ENCODE data around the gene C15orf39.
"Not testable (repeated sequence)": the region's sequence is repeated elsewhere in the genome, so short reads cannot be mapped to it uniquely, and the experiment has no call there.

Gene C15orf39

GRCh38 chr15:75201616-75202250 lies at the start of gene C15orf39:
TSS of gene C15orf39 (plus strand) at chr15:75201882. CDS start at chr15:75206049, 4,167 bp downstream.
- peak; percentile 82 for DNase-seq

- no peak for DNase-seq
Measured at GRCh38 chr15:75152382-75153079, 49.2 kb upstream of the C15orf39 start.

- no peak for DNase-seq
Measured at GRCh38 chr15:75153087-75153486, 48.6 kb upstream of the C15orf39 start.

GRCh38 chr15:75153565-75154276 lies 48.0 kb upstream of the C15orf39 start:
- DNase-seq: no peak

- DNase-seq: no peak
Measured at GRCh38 chr15:75154461-75155062, 47.1 kb upstream of the C15orf39 start.

GRCh38 chr15:75156326-75157215 lies 45.1 kb upstream of the C15orf39 start:
- DNase-seq: no peak

- no peak for DNase-seq
Measured at GRCh38 chr15:75158402-75158801, 43.3 kb upstream of the C15orf39 start.

GRCh38 chr15:75159244-75159643 lies 42.4 kb upstream of the C15orf39 start:
- DNase-seq: no peak

GRCh38 chr15:75161106-75161916 lies 40.4 kb upstream of the C15orf39 start:
- no peak for DNase-seq

- no peak for DNase-seq
Measured at GRCh38 chr15:75161917-75162414, 39.7 kb upstream of the C15orf39 start.

- DNase-seq: no peak
Measured at GRCh38 chr15:75163150-75163564, 38.5 kb upstream of the C15orf39 start.

- no peak for DNase-seq
Measured at GRCh38 chr15:75164625-75165350, 36.9 kb upstream of the C15orf39 start.

- not testable (repeated sequence) for DNase-seq
Measured at GRCh38 chr15:75166489-75167063, 35.1 kb upstream of the C15orf39 start.

GRCh38 chr15:75167588-75168350 lies 33.9 kb upstream of the C15orf39 start:
- no peak for DNase-seq

GRCh38 chr15:75168374-75168773 lies 33.3 kb upstream of the C15orf39 start:
- no peak for DNase-seq

- no peak for DNase-seq
Measured at GRCh38 chr15:75170203-75170602, 31.5 kb upstream of the C15orf39 start.

- DNase-seq: peak; percentile 4
Measured at GRCh38 chr15:75170711-75171341, 30.9 kb upstream of the C15orf39 start.

- no peak for DNase-seq
Measured at GRCh38 chr15:75171408-75171807, 30.3 kb upstream of the C15orf39 start.

GRCh38 chr15:75172284-75172820 lies 29.3 kb upstream of the C15orf39 start:
- DNase-seq: peak; percentile 23

All from NCI-H69 (cell line).